ENCODE results near the gene CDH26.

GRCh38 chr20:59931511-59932312 is 26.5 kb upstream of the CDH26 start:
- TF ChIP-seq POLR2AphosphoS5 (IDR thresholded peaks at IDR 0.05; ENCODE audit: low read depth, low read length) (no peak), TAF1 (IDR thresholded peaks at IDR 0.05; ENCODE audit: low read depth, low read length) (no peak), POLR2A (IDR thresholded peaks at IDR 0.05; ENCODE audit: low read depth, low read length) (no peak)

Data from GM12891 (cell line).